ENCODE measurements around the gene NMNAT2. TPM values are rescaled to one million over a fixed set of nuclear protein-coding genes. Genes with fewer than 3 reads are reported as not detected.

The NMNAT2 gene
- total RNA-seq, 1 experiment from 2014 or later: not detected

DNA sequence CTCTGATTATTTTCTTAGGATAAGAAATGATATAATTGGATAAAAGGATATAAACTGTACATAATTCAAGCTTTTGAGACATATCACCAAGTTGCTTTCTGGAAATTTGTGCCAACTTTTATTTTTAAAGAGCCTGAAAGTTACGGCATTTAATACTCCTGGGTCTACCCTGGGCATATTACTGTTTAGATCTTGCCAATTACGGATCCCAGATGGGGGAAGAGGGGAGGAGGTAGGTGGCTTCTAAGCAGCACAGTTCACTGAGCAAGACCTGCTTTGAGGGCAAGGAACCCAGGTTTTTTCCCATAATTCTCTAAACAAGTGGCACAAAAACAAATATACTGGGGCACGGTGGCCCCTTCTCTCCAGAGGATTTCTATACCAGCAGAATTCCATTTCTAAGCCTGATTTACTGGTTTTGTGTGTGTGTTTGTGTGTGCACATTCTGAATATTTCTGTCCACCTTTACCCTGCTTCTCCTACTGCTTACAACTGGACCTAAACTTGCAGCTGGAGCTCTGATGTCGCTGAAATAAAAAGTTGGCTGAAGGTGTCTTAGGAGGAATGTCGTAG is 155.5 kb downstream of the NMNAT2 start:
- H3K4me3 ChIP-seq (replicated peaks in 1 of 2; ENCODE audit: low read depth in 1 of 2, low read length in 2 of 2): no peak overlapping the region
- H3K4me2 ChIP-seq (ENCODE audit: low read length): no peak overlapping the region
- no peaks in the 10 kb centered on the region for H3K9me2 ChIP-seq (ENCODE audit: insufficient read depth)
- ATAC-seq (no peak), DNase-seq (ENCODE audit: low read depth, low spot score) (no peak)
- H2AFZ ChIP-seq (ENCODE audit: low read depth, low read length, poor library complexity, severe bottlenecking): no peak overlapping the region
- H3K27me3 ChIP-seq (ENCODE audit: insufficient read depth, low read length): no peaks in the 10 kb centered on the region
- H3K4me1 ChIP-seq (ENCODE audit: control insufficient read depth in 1 of 2, insufficient read depth in 2 of 2, low read length in 2 of 2): no peaks in the 10 kb centered on the region
- no peaks in the 10 kb centered on the region for H3K79me2 ChIP-seq (ENCODE audit: insufficient read depth, low read length)
- no peaks in the 10 kb centered on the region for H3K36me3 ChIP-seq (ENCODE audit: control insufficient read depth in 1 of 2, insufficient read depth in 2 of 2, low read length in 2 of 2)
- ChIA-PET POLR2A (no interaction called here), RAD21 (ENCODE audit: low non-redundant PET in 1 of 2, low total read pairs in 2 of 2, uncharacterized antibody in 2 of 2, unreplicated experiment in 2 of 2) (no interaction called here), CTCF (interaction anchor here (1.1 kb wide), 1 partner anchor 28 kb away, joined by 3 read pairs; no protein-coding TSS in a partner anchor)
- H3K9me3 ChIP-seq (ENCODE audit: control insufficient read depth in 1 of 2, insufficient read depth in 1 of 2, low read depth in 1 of 2, low read length in 2 of 2): no peaks in the 10 kb centered on the region
- no peak overlapping the region for H3K9ac ChIP-seq (ENCODE audit: low read length)
- intact Hi-C loops (cut with micrococcal nuclease): no loop called here
- H4K20me1 ChIP-seq (ENCODE audit: insufficient read depth): no peaks in the 10 kb centered on the region
- no TSS peak for BruUV-seq (replicated peaks)
- no peak for TF ChIP-seq EZH2 (IDR thresholded peaks at IDR 0.05)
- TF ChIP-seq, protein P1, sequence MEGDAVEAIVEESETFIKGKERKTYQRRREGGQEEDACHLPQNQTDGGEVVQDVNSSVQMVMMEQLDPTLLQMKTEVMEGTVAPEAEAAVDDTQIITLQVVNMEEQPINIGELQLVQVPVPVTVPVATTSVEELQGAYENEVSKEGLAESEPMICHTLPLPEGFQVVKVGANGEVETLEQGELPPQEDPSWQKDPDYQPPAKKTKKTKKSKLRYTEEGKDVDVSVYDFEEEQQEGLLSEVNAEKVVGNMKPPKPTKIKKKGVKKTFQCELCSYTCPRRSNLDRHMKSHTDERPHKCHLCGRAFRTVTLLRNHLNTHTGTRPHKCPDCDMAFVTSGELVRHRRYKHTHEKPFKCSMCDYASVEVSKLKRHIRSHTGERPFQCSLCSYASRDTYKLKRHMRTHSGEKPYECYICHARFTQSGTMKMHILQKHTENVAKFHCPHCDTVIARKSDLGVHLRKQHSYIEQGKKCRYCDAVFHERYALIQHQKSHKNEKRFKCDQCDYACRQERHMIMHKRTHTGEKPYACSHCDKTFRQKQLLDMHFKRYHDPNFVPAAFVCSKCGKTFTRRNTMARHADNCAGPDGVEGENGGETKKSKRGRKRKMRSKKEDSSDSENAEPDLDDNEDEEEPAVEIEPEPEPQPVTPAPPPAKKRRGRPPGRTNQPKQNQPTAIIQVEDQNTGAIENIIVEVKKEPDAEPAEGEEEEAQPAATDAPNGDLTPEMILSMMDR (IDR thresholded peaks at IDR 0.05 in 2 of 3, conservative IDR thresholded peaks at IDR 0.05 in 1 of 3; ENCODE audit: borderline replicate concordance in 1 of 3, insufficient read depth in 1 of 3, low read depth in 2 of 3, low read length in 2 of 3): no peak
- TF ChIP-seq, protein P2, sequence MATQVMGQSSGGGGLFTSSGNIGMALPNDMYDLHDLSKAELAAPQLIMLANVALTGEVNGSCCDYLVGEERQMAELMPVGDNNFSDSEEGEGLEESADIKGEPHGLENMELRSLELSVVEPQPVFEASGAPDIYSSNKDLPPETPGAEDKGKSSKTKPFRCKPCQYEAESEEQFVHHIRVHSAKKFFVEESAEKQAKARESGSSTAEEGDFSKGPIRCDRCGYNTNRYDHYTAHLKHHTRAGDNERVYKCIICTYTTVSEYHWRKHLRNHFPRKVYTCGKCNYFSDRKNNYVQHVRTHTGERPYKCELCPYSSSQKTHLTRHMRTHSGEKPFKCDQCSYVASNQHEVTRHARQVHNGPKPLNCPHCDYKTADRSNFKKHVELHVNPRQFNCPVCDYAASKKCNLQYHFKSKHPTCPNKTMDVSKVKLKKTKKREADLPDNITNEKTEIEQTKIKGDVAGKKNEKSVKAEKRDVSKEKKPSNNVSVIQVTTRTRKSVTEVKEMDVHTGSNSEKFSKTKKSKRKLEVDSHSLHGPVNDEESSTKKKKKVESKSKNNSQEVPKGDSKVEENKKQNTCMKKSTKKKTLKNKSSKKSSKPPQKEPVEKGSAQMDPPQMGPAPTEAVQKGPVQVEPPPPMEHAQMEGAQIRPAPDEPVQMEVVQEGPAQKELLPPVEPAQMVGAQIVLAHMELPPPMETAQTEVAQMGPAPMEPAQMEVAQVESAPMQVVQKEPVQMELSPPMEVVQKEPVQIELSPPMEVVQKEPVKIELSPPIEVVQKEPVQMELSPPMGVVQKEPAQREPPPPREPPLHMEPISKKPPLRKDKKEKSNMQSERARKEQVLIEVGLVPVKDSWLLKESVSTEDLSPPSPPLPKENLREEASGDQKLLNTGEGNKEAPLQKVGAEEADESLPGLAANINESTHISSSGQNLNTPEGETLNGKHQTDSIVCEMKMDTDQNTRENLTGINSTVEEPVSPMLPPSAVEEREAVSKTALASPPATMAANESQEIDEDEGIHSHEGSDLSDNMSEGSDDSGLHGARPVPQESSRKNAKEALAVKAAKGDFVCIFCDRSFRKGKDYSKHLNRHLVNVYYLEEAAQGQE (IDR thresholded peaks at IDR 0.05; ENCODE audit: low read depth): no peak
- TF ChIP-seq SP1 (IDR thresholded peaks at IDR 0.05; ENCODE audit: low read depth): no peak
- no peak overlapping the region for H3K27ac ChIP-seq (ENCODE audit: low read depth, low read length)

All from HCT116 (cell line).